ENCODE results near the gene ANKHD1. TPM values are rescaled to one million over a fixed set of nuclear protein-coding genes. Genes with fewer than 3 reads are reported as not detected.

The ANKHD1 gene
- total and polyA plus RNA-seq, 2 of the 8 experiments (the other 6 are each of a cell fraction or from before 2014, with no cell fraction given): 69.9 to 108 TPM

DNA sequence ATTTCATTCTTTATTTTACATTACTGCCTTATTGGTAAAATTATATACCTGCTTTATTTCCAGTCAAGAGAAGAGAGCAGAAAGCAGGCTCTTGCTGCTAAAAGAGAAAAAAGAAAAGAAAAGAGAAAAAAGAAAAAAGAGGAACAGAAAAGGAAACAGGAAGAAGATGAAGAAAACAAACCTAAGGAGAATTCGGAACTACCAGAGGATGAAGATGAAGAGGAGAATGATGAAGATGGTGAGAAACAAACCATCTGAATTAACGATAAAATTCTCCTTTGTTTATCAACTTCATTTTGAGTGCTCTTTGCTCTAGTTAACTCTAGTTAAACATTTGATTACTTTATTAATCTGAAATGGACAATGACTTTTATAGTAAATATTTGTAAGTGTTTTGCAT lies 122.4 kb downstream of the ANKHD1 start:
- Histone ChIP-seq H3K27ac (ENCODE audit: low read depth, low read length) (no peak overlapping the region), H4K20me1 (replicated peaks in 1 of 2; ENCODE audit: control insufficient read depth in 1 of 2, insufficient read depth in 2 of 2, low read length in 2 of 2) (no peaks in the 10 kb centered on the region), H2AFZ (ENCODE audit: low read length) (no peak overlapping the region), H3K4me2 (ENCODE audit: insufficient read depth in 1 of 2, low read depth in 2 of 2, low read length in 2 of 2) (no peak overlapping the region), H3K79me2 (ENCODE audit: control insufficient read depth in 1 of 2, insufficient read depth in 2 of 2, low read length in 2 of 2) (no peaks in the 10 kb centered on the region), H3K4me1 (replicated peaks in 1 of 4; ENCODE audit: control insufficient read depth in 3 of 4, insufficient read depth in 4 of 4, low read length in 3 of 4) (no peaks in the 10 kb centered on the region), H3K23me2 (ENCODE audit: low read depth, low read length) (no peaks in the 10 kb centered on the region), H3K23ac (ENCODE audit: insufficient read length) (no peak overlapping the region), H3K9me3 (ENCODE audit: insufficient read depth in 2 of 2, low read depth in 1 of 2, low read length in 1 of 2) (no peaks in the 10 kb centered on the region), H4K91ac (replicated peaks; ENCODE audit: insufficient read length, low read length) (no peak overlapping the region), H3K36me3 (ENCODE audit: control insufficient read depth in 2 of 4, insufficient read depth in 4 of 4, low read length in 3 of 4) (peaks cover 14 to 55% (median 26%) of the 10 kb centered on the region in 4 experiments; a peak in 7 of 8 replicates), H4K5ac (ENCODE audit: insufficient read length, low read depth, low read length) (no peak overlapping the region), H2AK5ac (ENCODE audit: low read depth, low read length) (no peak overlapping the region), H2BK15ac (ENCODE audit: low read length) (no peak overlapping the region), H3K9ac (replicated peaks in 1 of 4; ENCODE audit: extremely low read depth in 1 of 4, low read depth in 3 of 4, low read length in 3 of 4) (no peak overlapping the region), H3K4me3 (ENCODE audit: extremely low read depth in 1 of 4, insufficient read depth in 2 of 4, low read depth in 3 of 4, low read length in 4 of 4) (no peak overlapping the region), H4K8ac (ENCODE audit: extremely low read depth, insufficient read depth, low read length) (no peak overlapping the region), H2BK120ac (replicated peaks; ENCODE audit: low read depth, low read length) (no peak overlapping the region), H3K79me1 (ENCODE audit: low read depth, low read length) (no peaks in the 10 kb centered on the region), H2BK5ac (ENCODE audit: low read depth, low read length) (no peak overlapping the region), H3K14ac (ENCODE audit: insufficient read length) (no peak overlapping the region), H3K18ac (ENCODE audit: extremely low read depth, low read length) (no peak overlapping the region), H3K27me3 (replicated peaks in 1 of 4; ENCODE audit: control insufficient read depth in 3 of 4, extremely low read depth in 1 of 4, insufficient read depth in 3 of 4, low read length in 3 of 4) (no peaks in the 10 kb centered on the region), H2BK12ac (ENCODE audit: low read depth, low read length) (no peak overlapping the region), H3K56ac (replicated peaks; ENCODE audit: insufficient read length, low read depth, low read length) (no peak overlapping the region), H3K4ac (replicated peaks; ENCODE audit: insufficient read length, low read depth, low read length) (no peak overlapping the region), H2BK20ac (ENCODE audit: low read length) (no peak overlapping the region)
- POLR2A ChIA-PET (ENCODE audit: partially characterized antibody): no interaction called here
- TF ChIP-seq KDM5A (IDR thresholded peaks at IDR 0.05; ENCODE audit: low read length) (no peak), EZH2 (IDR thresholded peaks at IDR 0.05; ENCODE audit: low read depth, low read length, severe bottlenecking) (no peak), TEAD4 (IDR thresholded peaks at IDR 0.05; ENCODE audit: low read depth, low read length) (no peak), SUZ12 (IDR thresholded peaks at IDR 0.05; ENCODE audit: low read length) (no peak), CBX8 (IDR thresholded peaks at IDR 0.05; ENCODE audit: borderline replicate concordance, low read depth, low read length) (no peak), NANOG (IDR thresholded peaks at IDR 0.05; ENCODE audit: insufficient read depth, low read depth, low read length, poor library complexity, severe bottlenecking) (no peak)
- FAIRE-seq (no peak), DNase-seq (ENCODE audit: low read depth in 1 of 2, low spot score in 2 of 2) (no peak)
- CTCF ChIA-PET (ENCODE audit: partially characterized antibody): no interaction called here
- 94% methylated on average over 2 of the region's 2 CpGs; no CpG with 5 or more reads in 1 of the 2 experiments for WGBS, 2 experiments (ENCODE audit: extremely low coverage in 1 of 2, insufficient coverage in 1 of 2, insufficient read length in 1 of 2, insufficient replicate concordance in 2 of 2, low coverage in 1 of 2, low lambda C conversion rate in 2 of 2, missing lambda C conversion rate in 1 of 2)

Data from H1 (cell line).